ENCODE results near the gene WWOX.

Gene WWOX

GRCh38 chr16:78192734-78193488 is 93.5 kb downstream of the WWOX start:
- no peak overlapping the region for H3K4me3 ChIP-seq (ENCODE audit: low read depth, low read length)

DNA sequence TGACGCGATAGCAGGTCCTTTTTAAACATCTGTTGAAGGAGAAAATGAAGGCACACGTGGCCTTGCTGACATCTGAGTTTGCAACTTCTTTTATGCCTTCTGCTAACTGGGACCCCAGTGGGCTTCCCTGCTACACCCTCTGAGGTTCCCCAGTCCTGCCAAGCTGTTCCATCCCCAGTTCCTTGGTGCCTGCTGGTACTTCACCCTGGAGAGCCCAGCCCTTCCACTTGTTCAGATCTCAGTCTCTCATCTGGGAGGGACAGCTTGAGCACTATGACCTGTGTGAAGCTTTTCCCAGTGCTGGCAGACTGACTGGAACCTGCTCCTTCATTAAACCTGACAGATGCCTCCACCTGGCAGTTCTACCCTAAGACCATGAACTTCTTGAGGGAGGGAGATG is 95.5 kb downstream of the WWOX start:
- no peak overlapping the region for H3K4me3 ChIP-seq (ENCODE audit: low read depth, low read length)

GRCh38 chr16:78195797-78196196 is 96.3 kb downstream of the WWOX start:
- no peak overlapping the region for H3K4me3 ChIP-seq (ENCODE audit: low read depth, low read length)

DNA sequence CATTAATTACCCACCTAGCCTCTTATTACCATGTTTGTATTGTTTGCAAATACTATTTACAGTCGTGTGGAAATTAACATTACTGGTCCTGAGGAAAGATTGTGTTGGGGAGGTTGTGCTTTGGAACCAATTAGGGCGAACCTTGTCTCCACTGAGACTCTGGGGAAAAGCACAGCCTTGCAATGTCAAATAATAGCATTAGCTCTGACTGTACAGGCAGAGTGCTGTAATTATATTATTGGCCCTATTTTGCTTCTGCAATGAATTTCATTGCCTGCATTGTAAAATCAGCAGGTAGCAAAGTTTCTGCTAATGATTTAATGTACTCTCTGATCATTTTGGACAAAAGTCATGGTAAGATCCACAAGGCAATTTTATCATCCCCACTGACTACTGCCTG is 97.0 kb downstream of the WWOX start:
- H3K4me3 ChIP-seq (ENCODE audit: low read depth, low read length) = no peak overlapping the region

DNA sequence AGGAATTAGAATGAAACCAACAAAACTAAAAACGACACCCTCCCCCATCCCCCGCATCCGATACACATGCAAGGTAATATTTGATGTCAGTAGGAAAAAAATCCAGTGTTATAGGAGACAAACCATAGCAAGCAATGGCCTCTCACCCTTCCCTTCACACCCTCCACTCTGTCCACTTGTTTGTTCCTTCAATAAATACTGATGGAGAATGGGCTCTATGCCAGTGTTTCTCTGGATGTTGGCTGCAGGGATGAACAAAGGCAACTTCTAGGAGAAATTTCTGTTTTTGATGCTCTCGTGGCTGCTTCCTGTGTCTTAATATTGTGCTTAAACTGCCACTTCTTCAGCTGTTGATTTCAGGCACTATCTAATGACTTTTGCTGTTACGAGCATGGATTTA is 98.8 kb downstream of the WWOX start:
- no peak overlapping the region for H3K4me3 ChIP-seq (ENCODE audit: low read depth, low read length)

DNA sequence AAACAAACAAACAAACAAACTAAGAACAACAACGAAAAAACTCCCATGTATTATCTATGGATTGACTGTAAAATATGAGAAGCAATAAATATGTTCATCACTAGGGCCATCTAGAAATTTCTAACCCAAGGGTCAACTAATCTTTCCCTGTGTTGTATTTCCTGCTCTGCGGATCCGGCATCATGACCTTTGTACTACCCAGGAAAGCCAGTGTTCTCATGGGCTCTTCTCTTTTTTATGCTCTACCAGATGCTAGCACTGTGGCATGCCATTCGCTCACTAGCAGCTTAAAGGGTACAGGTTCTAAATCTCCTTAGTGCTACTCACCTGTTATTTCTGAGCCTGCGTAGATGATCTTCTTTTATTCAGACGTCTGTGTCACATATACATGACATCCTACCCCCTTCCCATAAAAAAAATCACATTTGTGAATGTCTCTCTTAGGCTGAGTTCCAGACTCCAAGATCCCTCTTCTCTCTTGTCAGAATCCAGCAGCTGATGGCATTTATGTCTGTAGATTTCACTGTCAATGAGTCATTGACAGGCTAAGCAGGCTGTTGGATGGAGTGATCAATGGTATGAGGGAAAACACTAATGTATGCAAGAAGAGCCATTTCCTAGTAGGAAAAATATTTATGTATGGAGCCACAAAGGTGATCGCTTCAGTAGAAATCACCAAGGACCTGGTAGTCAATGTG is 100.0 kb downstream of the WWOX start:
- no peak overlapping the region for H3K4me3 ChIP-seq (ENCODE audit: low read depth, low read length)

- no peak overlapping the region for H3K4me3 ChIP-seq (ENCODE audit: low read depth, low read length)
Observed at GRCh38 chr16:78200023-78200389, 100.6 kb downstream of the WWOX start.

DNA sequence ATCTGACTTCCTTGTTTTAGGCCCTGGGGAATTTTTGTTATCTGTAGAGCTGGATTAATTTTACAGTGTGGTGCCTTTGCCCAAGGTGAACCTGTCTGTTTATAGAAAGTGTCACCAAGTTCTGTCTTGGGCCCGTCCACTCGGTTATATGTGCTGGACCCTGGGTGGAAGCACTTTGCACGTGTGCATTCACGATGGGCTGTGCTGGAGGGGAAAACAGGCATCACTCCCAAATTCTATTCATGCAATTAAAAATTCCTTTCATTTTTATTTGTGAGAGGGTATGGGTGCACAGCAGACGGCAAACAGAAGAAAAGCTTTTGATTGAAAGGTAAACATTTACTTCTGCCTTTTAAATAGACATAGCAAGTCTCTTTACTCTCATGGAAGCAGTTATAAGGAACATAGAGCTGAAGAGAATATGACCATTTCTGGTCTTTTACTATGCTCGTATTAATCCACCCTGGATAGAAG is 101.2 kb downstream of the WWOX start:
- H3K4me3 ChIP-seq (ENCODE audit: low read depth, low read length) = no peak overlapping the region

DNA sequence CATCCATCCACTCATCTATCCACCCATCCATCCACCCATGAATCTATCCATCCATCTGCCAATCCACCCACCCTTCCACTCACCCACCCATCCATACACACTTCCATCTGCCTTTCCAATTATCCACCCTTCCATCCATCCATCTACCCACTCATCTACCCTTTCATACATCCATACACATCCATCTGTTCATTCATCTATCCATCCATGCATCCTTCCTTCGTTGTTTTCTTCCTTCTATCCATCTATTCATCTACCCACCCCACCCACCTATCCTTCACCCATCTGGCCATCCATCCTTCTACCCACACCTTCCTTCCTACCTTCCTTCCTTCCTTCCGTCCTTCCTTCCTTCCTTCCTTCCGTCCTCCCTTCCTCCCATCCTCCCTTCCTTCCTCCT is 106.1 kb downstream of the WWOX start:
- no peak overlapping the region for H3K4me3 ChIP-seq (ENCODE audit: low read depth, low read length)

DNA sequence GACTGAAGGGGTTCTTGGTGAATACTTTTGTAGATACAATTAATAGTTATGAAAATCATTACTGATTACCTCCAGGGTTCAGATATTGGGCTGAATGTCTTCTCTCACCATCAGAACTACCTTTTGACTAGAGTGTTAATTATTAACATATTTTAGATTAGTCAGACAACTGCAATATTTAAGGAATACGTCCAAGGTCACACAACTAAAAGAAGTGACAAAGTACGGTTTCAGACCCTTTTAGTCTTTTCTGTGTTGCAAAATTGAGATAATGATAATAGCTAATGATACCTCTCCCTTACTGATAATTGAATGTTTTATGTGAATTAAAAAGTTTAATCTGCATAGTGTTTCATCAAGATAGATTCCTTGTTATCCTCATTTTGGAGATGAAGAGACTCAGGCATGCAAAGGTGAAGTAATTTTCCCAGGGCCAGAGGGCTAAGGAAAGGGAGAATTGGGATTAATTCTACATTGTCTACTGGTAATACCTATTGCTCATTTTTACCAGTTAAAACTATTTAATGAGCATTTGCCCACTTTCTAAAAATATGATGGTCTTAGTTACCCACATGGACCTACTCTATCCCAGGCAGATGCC is 107.3 kb downstream of the WWOX start:
- no peak overlapping the region for H3K4me3 ChIP-seq (ENCODE audit: low read depth, low read length)

- H3K4me3 ChIP-seq (ENCODE audit: low read depth, low read length) = no peak overlapping the region
Observed at GRCh38 chr16:78209951-78210661, 110.7 kb downstream of the WWOX start.

GRCh38 chr16:78211020-78211599 is 111.7 kb downstream of the WWOX start:
- H3K4me3 ChIP-seq (ENCODE audit: low read depth, low read length) = no peak overlapping the region

DNA sequence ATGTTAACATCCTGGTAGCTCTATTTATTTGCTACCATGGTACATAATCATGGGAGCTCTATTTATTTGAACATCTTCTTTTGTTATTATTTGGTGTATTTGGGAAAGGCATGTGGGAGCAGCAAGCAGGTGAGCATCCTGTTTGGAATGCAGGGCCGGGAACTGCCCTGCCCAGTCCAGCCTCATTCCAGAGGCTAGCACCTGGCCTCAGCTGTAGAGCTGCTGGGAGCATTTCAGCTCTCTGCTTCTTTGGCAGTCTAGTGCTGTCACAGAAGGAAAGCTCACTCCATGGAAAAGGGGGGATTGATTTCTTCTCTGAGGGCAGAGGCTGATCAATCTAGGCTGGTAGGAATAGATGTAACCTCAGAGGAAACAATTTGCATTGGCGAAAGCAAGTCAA is 112.5 kb downstream of the WWOX start:
- no peak overlapping the region for H3K4me3 ChIP-seq (ENCODE audit: low read depth, low read length)

- no peak overlapping the region for H3K4me3 ChIP-seq (ENCODE audit: low read depth, low read length)
Observed at GRCh38 chr16:78212674-78213073, 113.2 kb downstream of the WWOX start.

GRCh38 chr16:78213751-78214150 is 114.3 kb downstream of the WWOX start:
- no peak overlapping the region for H3K4me3 ChIP-seq (ENCODE audit: low read depth, low read length)

GRCh38 chr16:78215222-78215621 is 115.8 kb downstream of the WWOX start:
- no peak overlapping the region for H3K4me3 ChIP-seq (ENCODE audit: low read depth, low read length)

DNA sequence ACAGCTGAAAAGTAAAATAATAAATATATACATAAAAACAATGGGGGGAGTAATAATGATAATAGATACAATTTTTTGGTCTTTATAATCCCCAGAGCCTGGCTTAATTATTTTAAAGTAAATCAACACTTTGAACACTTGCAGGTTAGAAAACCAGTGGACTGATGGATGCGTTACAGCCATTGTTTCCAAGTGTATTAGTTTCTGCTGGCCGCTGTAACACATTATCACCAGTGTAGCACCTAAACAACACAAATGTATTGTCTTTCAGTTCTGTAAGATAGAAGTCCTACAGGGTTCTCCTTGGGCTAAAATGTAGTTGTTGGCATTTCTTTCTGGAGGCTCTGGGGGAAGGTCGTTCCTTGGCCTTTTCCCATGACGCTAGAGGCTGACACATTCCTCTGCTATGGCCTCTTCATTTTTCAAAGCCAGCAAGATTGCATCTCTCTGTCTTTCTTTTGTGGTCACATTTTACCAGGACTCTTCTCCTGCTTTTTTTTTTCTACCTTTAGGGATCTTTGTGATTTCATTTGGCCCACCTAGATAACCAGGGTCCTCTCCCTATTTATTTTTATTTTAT is 116.8 kb downstream of the WWOX start:
- H3K4me3 ChIP-seq (ENCODE audit: low read depth, low read length) = no peak overlapping the region

DNA sequence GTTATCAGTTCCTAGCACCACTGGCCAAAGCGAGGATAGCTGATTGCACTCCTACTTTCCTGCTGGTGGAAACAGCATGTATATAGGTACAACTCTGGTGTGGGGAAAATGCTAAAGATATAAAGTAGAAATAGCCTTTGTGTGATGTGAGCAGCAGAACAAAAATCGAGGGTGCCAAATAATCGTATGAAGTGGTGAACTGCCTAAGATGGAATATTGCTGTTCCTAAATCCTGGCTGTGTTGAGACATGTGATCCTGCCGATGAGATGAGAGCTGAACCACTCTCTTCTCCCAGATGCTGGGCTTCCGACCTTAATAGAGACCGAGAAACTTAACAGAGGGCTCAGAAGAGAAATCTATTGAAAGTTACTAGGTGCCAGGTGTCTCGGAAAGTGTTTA is 117.8 kb downstream of the WWOX start:
- no peak overlapping the region for H3K4me3 ChIP-seq (ENCODE audit: low read depth, low read length)

- no peak overlapping the region for H3K4me3 ChIP-seq (ENCODE audit: low read depth, low read length)
Observed at GRCh38 chr16:78218279-78218678, 118.8 kb downstream of the WWOX start.

DNA sequence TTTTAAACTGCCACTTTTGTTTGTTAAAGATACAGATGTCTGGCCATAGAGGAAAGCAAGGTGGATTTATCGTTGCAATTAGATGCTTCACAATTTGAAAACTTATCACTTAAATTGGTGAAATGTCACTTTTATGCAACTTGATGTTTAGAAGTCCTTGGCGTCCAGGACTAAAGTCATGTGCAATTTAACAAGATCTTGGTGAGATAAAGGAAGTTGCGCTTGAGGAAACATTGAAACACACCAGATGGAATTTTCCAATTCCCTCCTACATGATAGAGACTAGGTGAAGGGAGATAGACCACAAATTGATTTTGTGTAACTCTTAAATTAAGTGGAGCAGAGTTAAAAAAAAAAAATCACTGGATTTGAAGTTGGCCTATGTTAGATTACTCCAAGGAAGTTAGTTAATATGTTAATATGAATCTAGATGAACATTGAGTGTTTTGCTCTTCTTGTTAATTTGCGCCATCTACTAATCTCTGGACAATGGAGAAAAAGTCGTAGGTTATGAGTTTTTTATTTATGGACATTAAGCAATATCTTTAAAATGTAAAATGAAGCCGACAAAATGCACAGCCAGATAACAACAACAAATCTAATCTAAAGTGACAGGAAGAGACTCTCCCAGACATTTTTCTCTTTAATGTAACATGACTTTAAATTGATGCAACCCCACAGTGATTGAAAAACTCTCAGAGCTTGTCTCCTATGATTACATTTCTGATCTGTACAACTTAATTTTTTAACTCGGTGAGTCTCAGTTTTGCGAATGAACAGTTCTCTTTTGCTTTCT is 119.6 kb downstream of the WWOX start:
- H3K4me3 ChIP-seq (ENCODE audit: low read depth, low read length) = no peak overlapping the region
